ENCODE results near the gene TSPAN5. TPM values are rescaled to one million over a fixed set of nuclear protein-coding genes. Genes with fewer than 3 reads are reported as not detected.
"Not testable (repeated sequence)": the region's sequence is repeated elsewhere in the genome, so short reads cannot be mapped to it uniquely, and the experiment has no call there.

TSPAN5 gene
- total RNA-seq, 1 donor from 2014 or later, result 1.7 TPM

- Histone ChIP-seq H3K27me3 (ENCODE audit: low read depth) (no peaks in the 10 kb centered on the region), H3K36me3 (no peaks in the 10 kb centered on the region), H3K4me1 (no peaks in the 10 kb centered on the region), H3K4me3 (no peak overlapping the region), H3K27ac (replicated peaks) (no peak overlapping the region), H3K9me3 (replicated peaks) (no peaks in the 10 kb centered on the region)
- intact Hi-C loops (cut with micrococcal nuclease), result no loop called here
- TF ChIP-seq CTCF (IDR thresholded peaks at IDR 0.05; ENCODE audit: borderline replicate concordance), result no peak
- DNase-seq, result no peak
Observed at GRCh38 chr4:98540803-98541202, 117.6 kb downstream of the TSPAN5 start.

- Histone ChIP-seq H3K27ac (replicated peaks) (no peak overlapping the region), H3K9me3 (replicated peaks) (no peaks in the 10 kb centered on the region), H3K27me3 (ENCODE audit: low read depth) (no peaks in the 10 kb centered on the region), H3K36me3 (no peaks in the 10 kb centered on the region), H3K4me1 (no peaks in the 10 kb centered on the region), H3K4me3 (no peak overlapping the region)
- intact Hi-C loops (cut with micrococcal nuclease), result no loop called here
- DNase-seq, result no peak
- no peak for TF ChIP-seq CTCF (IDR thresholded peaks at IDR 0.05; ENCODE audit: borderline replicate concordance)
Observed at GRCh38 chr4:98539741-98540140, 118.7 kb downstream of the TSPAN5 start.

GRCh38 chr4:98539299-98539698, 119.1 kb downstream of the TSPAN5 start:
- TF ChIP-seq CTCF (IDR thresholded peaks at IDR 0.05; ENCODE audit: borderline replicate concordance), result no peak
- no peak overlapping the region for H3K4me3 ChIP-seq
- no peaks in the 10 kb centered on the region for H3K27me3 ChIP-seq (ENCODE audit: low read depth)
- no peak for DNase-seq
- H3K36me3 ChIP-seq, result no peaks in the 10 kb centered on the region
- no peaks in the 10 kb centered on the region for H3K4me1 ChIP-seq
- H3K9me3 ChIP-seq (replicated peaks), result no peaks in the 10 kb centered on the region
- intact Hi-C loops (cut with micrococcal nuclease), result no loop called here
- H3K27ac ChIP-seq (replicated peaks), result no peak overlapping the region

- H3K9me3 ChIP-seq (replicated peaks), result no peaks in the 10 kb centered on the region
- H3K36me3 ChIP-seq, result no peaks in the 10 kb centered on the region
- DNase-seq, result no peak
- no peak overlapping the region for H3K4me3 ChIP-seq
- no peak overlapping the region for H3K27ac ChIP-seq (replicated peaks)
- H3K4me1 ChIP-seq, result no peaks in the 10 kb centered on the region
- H3K27me3 ChIP-seq (ENCODE audit: low read depth), result no peaks in the 10 kb centered on the region
- no peak for TF ChIP-seq CTCF (IDR thresholded peaks at IDR 0.05; ENCODE audit: borderline replicate concordance)
- intact Hi-C loops (cut with micrococcal nuclease), result no loop called here
Observed at GRCh38 chr4:98536631-98537030, 121.8 kb downstream of the TSPAN5 start.

- H3K27ac ChIP-seq (replicated peaks); H3K4me1 ChIP-seq; H3K27me3 ChIP-seq (ENCODE audit: low read depth); intact Hi-C loops (cut with micrococcal nuclease); DNase-seq; H3K36me3 ChIP-seq; H3K9me3 ChIP-seq (replicated peaks); H3K4me3 ChIP-seq: not testable (repeated sequence)
Observed at GRCh38 chr4:98534146-98534545, 124.3 kb downstream of the TSPAN5 start.

GRCh38 chr4:98530572-98530971, 127.8 kb downstream of the TSPAN5 start:
- Histone ChIP-seq H3K36me3 (no peaks in the 10 kb centered on the region), H3K27me3 (ENCODE audit: low read depth) (no peaks in the 10 kb centered on the region), H3K9me3 (replicated peaks) (no peaks in the 10 kb centered on the region), H3K4me1 (peaks cover 6% of the 10 kb centered on the region), H3K27ac (replicated peaks) (no peak overlapping the region), H3K4me3 (no peak overlapping the region)
- intact Hi-C loops (cut with micrococcal nuclease), result no loop called here
- DNase-seq, result no peak
- TF ChIP-seq CTCF (IDR thresholded peaks at IDR 0.05; ENCODE audit: borderline replicate concordance), result no peak

All from left ventricle myocardium inferior (tissue), 1 donor.